ENCODE data around the gene RGMA. TPM values are rescaled to one million over a fixed set of nuclear protein-coding genes. Genes with fewer than 3 reads are reported as not detected.

Gene RGMA
- total and polyA plus RNA-seq, 2 experiments from 2014 or later, result 2.5 to 2.7 TPM

DNA sequence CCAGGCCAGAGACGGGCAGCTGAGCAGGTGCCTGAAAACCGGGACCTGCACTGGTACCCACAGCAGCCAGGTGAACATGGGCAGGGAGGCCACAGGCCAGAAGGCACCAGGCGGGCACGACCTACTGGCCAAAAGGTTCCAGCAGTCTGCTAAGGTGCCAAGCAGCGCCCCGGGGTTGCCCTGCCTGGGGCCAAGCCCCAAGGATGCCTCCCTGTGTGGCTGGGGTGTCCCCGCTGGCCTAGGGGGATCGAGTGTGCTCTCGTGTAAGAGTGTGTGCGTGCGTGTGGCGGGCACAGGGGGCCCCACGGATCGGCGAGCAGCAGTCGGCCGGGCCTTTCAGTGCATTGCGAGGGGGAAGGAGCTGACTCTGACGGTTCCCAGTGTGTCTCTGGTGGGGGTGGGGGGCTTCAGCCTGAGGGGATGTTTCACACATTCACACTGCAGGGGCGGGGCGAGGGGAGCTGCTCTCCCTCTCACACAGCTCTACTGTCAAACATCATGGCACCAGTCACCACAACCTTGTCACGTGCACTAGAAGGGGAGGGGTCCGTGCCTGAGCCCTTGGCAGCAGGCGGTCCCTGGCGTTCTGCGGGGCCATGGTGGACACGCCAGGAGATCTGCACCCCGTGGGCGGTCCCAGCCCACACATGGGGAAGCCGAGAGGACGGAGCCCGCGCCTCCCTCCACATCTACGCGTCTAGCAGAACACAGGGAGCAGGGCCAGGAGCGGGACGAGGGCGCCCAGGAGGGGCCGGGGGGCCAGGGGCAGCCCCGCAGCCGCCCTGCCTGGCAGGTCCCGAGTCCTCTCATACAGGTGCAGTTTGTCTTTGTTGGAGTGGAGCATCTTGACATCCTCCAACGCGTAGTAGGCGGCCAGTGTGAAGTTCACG, 44.5 kb downstream of the RGMA start:
- 95% methylated on average over 34 of the region's 46 CpGs for WGBS (ENCODE audit: low lambda C conversion rate, missing lambda C conversion rate)
- Histone ChIP-seq H3K9me3 (ENCODE audit: low read depth) (no peaks in the 10 kb centered on the region), H3K4me2 (no peak overlapping the region), H2AFZ (no peak overlapping the region), H3K4me3 (no peak overlapping the region), H3K27me3 (no peaks in the 10 kb centered on the region), H3K9me2 (replicated peaks; ENCODE audit: insufficient read depth) (no peaks in the 10 kb centered on the region), H3K4me1 (ENCODE audit: insufficient read depth) (no peaks in the 10 kb centered on the region), H3K27ac (no peak overlapping the region), H3K79me2 (no peaks in the 10 kb centered on the region), H3K36me3 (replicated peaks; ENCODE audit: insufficient read depth, low read depth) (no peaks in the 10 kb centered on the region), H4K20me1 (ENCODE audit: insufficient read depth, poor library complexity, severe bottlenecking) (no peaks in the 10 kb centered on the region)
- no peak for DNase-seq (ENCODE audit: low spot score)
- TF ChIP-seq EZH2 (IDR thresholded peaks at IDR 0.05; ENCODE audit: borderline replicate concordance) (no peak), CTCF (IDR thresholded peaks at IDR 0.05; ENCODE audit: poor library complexity) (no peak), EZH2phosphoT487 (IDR thresholded peaks at IDR 0.05; ENCODE audit: low read depth, severe bottlenecking, unreplicated experiment) (no peak)

DNA sequence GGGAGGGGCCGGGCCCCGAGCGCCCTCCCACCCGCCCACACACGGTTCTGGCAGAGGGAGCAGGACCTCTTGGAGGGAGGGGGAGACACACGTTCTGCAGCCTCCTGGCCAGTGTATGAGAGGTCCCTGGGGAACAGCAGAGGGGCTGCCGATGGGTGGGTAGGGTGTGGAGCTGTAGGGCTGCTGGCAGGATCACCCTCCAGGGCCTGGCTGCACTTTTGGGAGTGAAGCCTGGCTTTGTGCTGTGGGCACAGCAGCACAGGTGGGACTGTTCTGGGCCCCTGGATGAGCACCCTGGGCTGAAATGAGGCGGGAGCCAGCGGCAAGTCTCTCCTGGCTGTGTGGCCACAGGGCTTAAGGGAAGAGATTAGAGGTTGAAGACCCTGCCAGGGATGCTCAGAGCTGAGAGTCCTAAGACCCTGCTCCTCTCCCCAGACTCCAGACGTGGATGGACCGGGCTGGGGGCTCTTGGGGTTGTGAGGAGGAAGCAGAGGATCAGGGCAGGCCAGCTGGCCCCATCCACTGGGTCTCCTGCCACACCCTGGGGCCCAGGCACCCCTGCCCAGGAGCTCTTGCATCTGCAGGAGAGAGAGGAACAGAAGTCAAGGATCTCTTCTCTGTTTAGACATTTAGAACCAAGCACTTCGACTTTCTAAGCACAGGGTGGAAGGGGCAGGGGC, 45.2 kb downstream of the RGMA start:
- WGBS (ENCODE audit: low lambda C conversion rate, missing lambda C conversion rate), result 69% methylated on average over 11 of the region's 12 CpGs
- TF ChIP-seq EZH2 (IDR thresholded peaks at IDR 0.05; ENCODE audit: borderline replicate concordance) (no peak), CTCF (IDR thresholded peaks at IDR 0.05; ENCODE audit: poor library complexity) (no peak), EZH2phosphoT487 (IDR thresholded peaks at IDR 0.05; ENCODE audit: low read depth, severe bottlenecking, unreplicated experiment) (no peak)
- no peaks in the 10 kb centered on the region for H4K20me1 ChIP-seq (ENCODE audit: insufficient read depth, poor library complexity, severe bottlenecking)
- no peak overlapping the region for H3K27ac ChIP-seq
- no peaks in the 10 kb centered on the region for H3K36me3 ChIP-seq (replicated peaks; ENCODE audit: insufficient read depth, low read depth)
- no peaks in the 10 kb centered on the region for H3K79me2 ChIP-seq
- H3K4me3 ChIP-seq, result no peak overlapping the region
- H3K9me2 ChIP-seq (replicated peaks; ENCODE audit: insufficient read depth), result no peaks in the 10 kb centered on the region
- no peaks in the 10 kb centered on the region for H3K9me3 ChIP-seq (ENCODE audit: low read depth)
- no peak for DNase-seq (ENCODE audit: low spot score)
- H3K4me1 ChIP-seq (ENCODE audit: insufficient read depth), result no peaks in the 10 kb centered on the region
- no peaks in the 10 kb centered on the region for H3K27me3 ChIP-seq
- H3K4me2 ChIP-seq, result no peak overlapping the region
- no peak overlapping the region for H2AFZ ChIP-seq

DNA sequence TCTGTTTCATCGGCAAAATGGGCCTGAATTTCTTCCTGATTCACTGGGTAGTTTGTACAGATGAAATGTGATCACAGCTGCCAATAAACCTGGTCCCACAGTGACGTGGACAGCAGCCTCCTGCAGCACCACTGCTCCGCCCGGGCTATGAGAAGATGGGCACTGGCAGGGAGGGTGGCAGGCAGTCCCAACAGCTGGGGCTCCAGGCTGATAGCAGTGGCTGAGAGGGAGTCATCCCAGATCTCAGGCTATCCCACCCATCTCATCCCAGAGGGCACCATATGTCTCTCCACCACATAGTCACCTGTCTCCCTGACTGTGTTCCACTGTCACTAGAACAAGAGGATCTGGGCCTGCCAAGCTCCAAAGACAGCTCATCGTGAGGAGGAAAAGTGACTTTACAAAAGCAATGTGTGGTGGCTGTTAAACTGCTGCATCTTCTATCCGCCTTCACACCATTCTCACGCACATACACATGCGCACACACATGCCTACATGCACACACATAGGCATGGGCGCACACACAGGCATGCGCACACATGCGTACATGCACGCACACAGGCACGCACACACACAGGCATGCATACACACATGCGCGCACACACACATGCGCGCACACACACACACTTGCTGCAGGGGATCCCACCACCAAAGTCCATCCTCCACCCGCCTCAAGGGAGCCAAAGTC, 46.2 kb downstream of the RGMA start:
- H3K9me3 ChIP-seq (ENCODE audit: low read depth), result no peaks in the 10 kb centered on the region
- H3K36me3 ChIP-seq (replicated peaks; ENCODE audit: insufficient read depth, low read depth), result no peaks in the 10 kb centered on the region
- H3K4me2 ChIP-seq, result no peak overlapping the region
- no peaks in the 10 kb centered on the region for H3K79me2 ChIP-seq
- no peaks in the 10 kb centered on the region for H4K20me1 ChIP-seq (ENCODE audit: insufficient read depth, poor library complexity, severe bottlenecking)
- no peak overlapping the region for H2AFZ ChIP-seq
- DNase-seq (ENCODE audit: low spot score), result no peak
- no peaks in the 10 kb centered on the region for H3K27me3 ChIP-seq
- no peak overlapping the region for H3K4me3 ChIP-seq
- no peaks in the 10 kb centered on the region for H3K9me2 ChIP-seq (replicated peaks; ENCODE audit: insufficient read depth)
- WGBS (ENCODE audit: low lambda C conversion rate, missing lambda C conversion rate), result 88% methylated on average over 18 of the region's 18 CpGs
- H3K4me1 ChIP-seq (ENCODE audit: insufficient read depth), result no peaks in the 10 kb centered on the region
- TF ChIP-seq EZH2 (IDR thresholded peaks at IDR 0.05; ENCODE audit: borderline replicate concordance) (no peak), EZH2phosphoT487 (IDR thresholded peaks at IDR 0.05; ENCODE audit: low read depth, severe bottlenecking, unreplicated experiment) (no peak), CTCF (IDR thresholded peaks at IDR 0.05; ENCODE audit: poor library complexity) (no peak)
- no peak overlapping the region for H3K27ac ChIP-seq
